B cell (primary cell): ENCODE results near the gene LRRC2. TPM values are rescaled to one million over a fixed set of nuclear protein-coding genes. Genes with fewer than 3 reads are reported as not detected.

ENCODE experiments used
- ATAC-seq: fragments of 200-7000 bp; cut with Tn5 transposase; one replicate; pipeline ENCODE4 v1.10.0; 2021; ENCODE audit warnings: low read depth, mild to moderate bottlenecking, moderate number of reproducible peaks, moderate library complexity
- CTCF ChIA-PET: fragments of 350-600 bp; sonication (Branson Sonifier 250); formaldehyde crosslinking; loops from one replicate; lab custom pipeline; 2021; ENCODE audit warnings: antibody characterized with exemption, inconsistent platforms; lab: Charles Lee
- POLR2A ChIA-PET: fragments of 350-600 bp; sonication (Branson Sonifier 250); formaldehyde crosslinking; loops from one replicate; lab custom pipeline; 2021; ENCODE audit warnings: antibody characterized with exemption; lab: Charles Lee
- DNase-seq: peaks from one replicate; pipeline ENCODE4 v3.0.0; 2013
- H2AFZ ChIP-seq: 2 replicates; pipeline ENCODE4 v1.6.1; 2012; ENCODE audit warnings: mild to moderate bottlenecking, low read depth, low read length; ENCODE audit not compliant: insufficient read depth, poor library complexity, severe bottlenecking
- H3K27ac ChIP-seq, 2 donors: 1 replicate in 1 of 2; 2 replicates in 1 of 2; pipeline ENCODE4 v1.5.1; 2012 to 2013; ENCODE audit warnings: low read length in 2 of 2, mild to moderate bottlenecking in 2 of 2, moderate library complexity in 1 of 2
- H3K27me3 ChIP-seq, 4 experiments: fragments of 200-600 bp in 1 of 4; sonication (generic) in 1 of 4; replicated peaks in 1 of 4; 1 replicate in 2 of 4; 2 replicates in 2 of 4; pipeline versions ENCODE4 v1.6.1 to v1.7.0; 2013 to 2016; ENCODE audit warnings: low read length in 3 of 4, mild to moderate bottlenecking in 2 of 4, mixed read lengths in 1 of 4, moderate library complexity in 1 of 4; ENCODE audit not compliant: insufficient read depth in 4 of 4, control insufficient read depth in 3 of 4; ENCODE audit errors: control extremely low read depth in 1 of 4
- H3K36me3 ChIP-seq, 2 experiments: replicated peaks in 1 of 2; 1 replicate in 1 of 2; 2 replicates in 1 of 2; pipeline versions ENCODE4 v1.6.1 to v1.7.1; 2013; ENCODE audit warnings: low read length in 1 of 2; ENCODE audit not compliant: insufficient read depth in 2 of 2, control insufficient read depth in 1 of 2; ENCODE audit errors: control extremely low read depth in 1 of 2, extremely low read depth in 1 of 2
- H3K4me1 ChIP-seq, 2 donors: fragments of 200-600 bp in 1 of 2; sonication (generic) in 1 of 2; 1 replicate in 1 of 2; 2 replicates in 1 of 2; pipeline versions ENCODE4 v1.5.1 to v1.6.1; 2013 to 2017; ENCODE audit warnings: low read length in 2 of 2; ENCODE audit not compliant: control insufficient read depth in 2 of 2, insufficient read depth in 2 of 2
- H3K4me2 ChIP-seq: replicated peaks from 2 replicates; pipeline ENCODE3; 2012; ENCODE audit warnings: mild to moderate bottlenecking, low read depth, low read length; ENCODE audit not compliant: poor library complexity, severe bottlenecking
- H3K4me3 ChIP-seq, 5 experiments: fragments of 200-600 bp in 1 of 5; sonication (generic) in 1 of 5; 1 replicate in 3 of 5; 2 replicates in 2 of 5; pipeline versions ENCODE4 v1.5.1 to v1.7.0; 2011 to 2016; ENCODE audit warnings: low read length in 4 of 5, mild to moderate bottlenecking in 4 of 5, low read depth in 2 of 5, control low read depth in 1 of 5, moderate library complexity in 1 of 5; ENCODE audit not compliant: insufficient read depth in 1 of 5; ENCODE audit errors: control extremely low read depth in 1 of 5, extremely low read depth in 1 of 5
- H3K79me2 ChIP-seq: fragments of 200-600 bp; sonication (generic); one replicate; pipeline ENCODE4 v1.6.0; 2016; ENCODE audit warnings: low read length; ENCODE audit not compliant: control insufficient read depth, insufficient read depth
- H3K9ac ChIP-seq: fragments of 200-600 bp; sonication (generic); 2 replicates; pipeline ENCODE4 v1.6.1; 2017; ENCODE audit warnings: mild to moderate bottlenecking, low read length, moderate library complexity
- H3K9me3 ChIP-seq, 3 donors: one replicate each; pipeline versions ENCODE4 v1.6.1 to v1.7.1; 2013; ENCODE audit warnings: low read length in 2 of 3; ENCODE audit not compliant: control insufficient read depth in 2 of 3, insufficient read depth in 1 of 3; ENCODE audit errors: control extremely low read depth in 1 of 3
- H4K20me1 ChIP-seq: 2 replicates; pipeline ENCODE4 v1.6.0; 2012; ENCODE audit warnings: mild to moderate bottlenecking, low read length; ENCODE audit not compliant: insufficient read depth, control insufficient read depth, poor library complexity, severe bottlenecking
- H3K27ac Mint-ChIP-seq: one replicate; pipeline ENCODE4 v1.8.0; 2021; ENCODE audit warnings: mixed read lengths
- H3K27me3 Mint-ChIP-seq: one replicate; pipeline ENCODE4 v1.8.0; 2021; ENCODE audit warnings: mixed read lengths
- H3K4me1 Mint-ChIP-seq: one replicate; pipeline ENCODE4 v1.8.0; 2021; ENCODE audit warnings: mixed read lengths
- H3K4me3 Mint-ChIP-seq: one replicate; pipeline ENCODE4 v1.8.0; 2021; ENCODE audit warnings: mixed read lengths
- H3K9me3 Mint-ChIP-seq: one replicate; pipeline ENCODE4 v1.8.0; 2022; ENCODE audit warnings: mixed read lengths; ENCODE audit not compliant: insufficient read depth
- EZH2 ChIP-seq: IDR thresholded peaks from 2 replicates; pipeline ENCODE4 v1.6.1; 2012; ENCODE audit warnings: borderline replicate concordance, low read depth, mild to moderate bottlenecking, moderate library complexity, low read length; ENCODE audit not compliant: insufficient read depth, poor library complexity, severe bottlenecking
- WGBS: methylation state at CpG from one replicate; pipeline ENCODE4 v1.1.5; 2013; ENCODE audit warnings: missing lambda C conversion rate; ENCODE audit not compliant: insufficient coverage; 5-methylcytosine and 5-hydroxymethylcytosine counted together
- intact Hi-C: fragments of 100-400 bp; cut with micrococcal nuclease; formaldehyde crosslinking; loops from one replicate; pipeline ENCODE4 v1.10.0; 2022
- polyA plus RNA-seq: library from polyadenylated mRNA; depleted of rRNA; stranded (reverse); fragments of >200 nt; gene quantifications from 2 replicates; pipeline ENCODE4 v1.2.3, GENCODE V29; 2012
- total RNA-seq, 2 donors: library from RNA; stranded (reverse); fragments of 120-200 nt in 1 of 2; gene quantifications; 1 replicate in 1 of 2; 2 replicates in 1 of 2; pipeline versions ENCODE4 v1.2.3 to v1.2.4, GENCODE V29; 2013 to 2022
- TF ChIP-seq, protein P1 (sequence below): fragments of 200-600 bp; IDR thresholded peaks from one replicate; pipeline ENCODE4 v1.8.0; 2022; ENCODE audit warnings: antibody characterized with exemption, mild to moderate bottlenecking

The LRRC2 gene
- total and polyA plus RNA-seq, 2 donors (not counting 1 experiment from before 2014, with no cell fraction given) = 0.04 TPM; not detected in 1

DNA sequence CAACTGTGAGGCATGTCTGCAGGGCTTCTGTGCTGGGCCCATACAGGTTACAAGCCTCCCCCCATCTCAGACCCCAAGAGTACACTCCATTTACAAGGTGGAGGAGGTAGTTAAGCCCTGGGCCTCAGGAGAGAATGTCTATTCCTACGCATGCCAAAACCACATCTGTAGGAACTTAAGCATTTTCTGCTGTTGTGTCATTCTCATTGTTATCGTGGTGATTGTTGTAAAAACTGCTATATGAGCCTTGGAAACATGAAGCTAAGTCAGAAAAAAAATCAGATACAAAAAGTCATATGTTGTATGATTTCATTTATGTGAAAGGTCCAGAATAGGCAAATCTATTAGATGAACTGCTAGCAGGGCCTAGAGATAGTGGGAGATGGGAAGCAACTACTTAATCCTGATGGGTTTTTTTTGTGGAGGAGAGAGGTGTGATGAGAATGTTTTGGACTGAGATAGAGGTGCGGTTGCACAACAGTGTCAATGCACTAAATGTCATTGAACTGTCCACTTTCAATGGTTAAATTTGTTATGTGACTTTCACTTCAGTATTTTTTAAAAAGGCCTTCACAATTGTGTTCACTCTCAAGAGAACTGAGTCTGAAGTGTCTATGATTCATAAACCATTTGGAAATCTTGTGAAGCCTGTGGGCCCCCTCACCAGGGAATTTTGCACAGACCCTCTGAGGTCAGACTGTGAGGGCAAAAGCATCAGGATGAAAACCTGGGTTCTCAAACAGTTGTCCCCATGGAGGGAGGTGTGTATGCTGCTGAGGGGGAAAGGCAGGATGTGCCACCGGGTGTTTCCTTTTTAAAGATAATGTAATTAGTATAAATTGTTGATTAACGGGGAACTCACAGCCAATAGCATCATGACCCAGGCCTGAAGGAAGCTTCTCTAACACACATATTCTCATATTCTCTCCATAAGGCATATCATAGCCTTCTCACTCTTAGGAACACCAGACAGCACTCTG lies 65.2 kb downstream of the LRRC2 start:
- peak overlapping the region; percentile 4 for H3K4me3 Mint-ChIP-seq
- intact Hi-C loops = no loop called here

More for the DNA sequence above, 65.2 kb downstream of the LRRC2 start:
- peaks cover 54% of the 10 kb centered on the region for H3K4me1 Mint-ChIP-seq
- POLR2A ChIA-PET = no interaction called here
- no peaks in the 10 kb centered on the region for H3K27me3 Mint-ChIP-seq
- peaks cover 23 to 30% of the 10 kb centered on the region in 2 donors for H3K4me1 ChIP-seq
- peaks cover 0 to 16% (median 0%) of the 10 kb centered on the region in 3 donors for H3K9me3 ChIP-seq
- H3K36me3 ChIP-seq = no peaks in the 10 kb centered on the region
- H3K27ac Mint-ChIP-seq = no peak overlapping the region
- no peaks in the 10 kb centered on the region for H4K20me1 ChIP-seq
- DNase-seq (no peak), ATAC-seq (no peak)
- peak overlapping the region; percentile 17 for H3K4me2 ChIP-seq
- no CpG with 5 or more reads among the region's 5 CpGs for WGBS
- no peak for TF ChIP-seq EZH2
- TF ChIP-seq, protein P1, sequence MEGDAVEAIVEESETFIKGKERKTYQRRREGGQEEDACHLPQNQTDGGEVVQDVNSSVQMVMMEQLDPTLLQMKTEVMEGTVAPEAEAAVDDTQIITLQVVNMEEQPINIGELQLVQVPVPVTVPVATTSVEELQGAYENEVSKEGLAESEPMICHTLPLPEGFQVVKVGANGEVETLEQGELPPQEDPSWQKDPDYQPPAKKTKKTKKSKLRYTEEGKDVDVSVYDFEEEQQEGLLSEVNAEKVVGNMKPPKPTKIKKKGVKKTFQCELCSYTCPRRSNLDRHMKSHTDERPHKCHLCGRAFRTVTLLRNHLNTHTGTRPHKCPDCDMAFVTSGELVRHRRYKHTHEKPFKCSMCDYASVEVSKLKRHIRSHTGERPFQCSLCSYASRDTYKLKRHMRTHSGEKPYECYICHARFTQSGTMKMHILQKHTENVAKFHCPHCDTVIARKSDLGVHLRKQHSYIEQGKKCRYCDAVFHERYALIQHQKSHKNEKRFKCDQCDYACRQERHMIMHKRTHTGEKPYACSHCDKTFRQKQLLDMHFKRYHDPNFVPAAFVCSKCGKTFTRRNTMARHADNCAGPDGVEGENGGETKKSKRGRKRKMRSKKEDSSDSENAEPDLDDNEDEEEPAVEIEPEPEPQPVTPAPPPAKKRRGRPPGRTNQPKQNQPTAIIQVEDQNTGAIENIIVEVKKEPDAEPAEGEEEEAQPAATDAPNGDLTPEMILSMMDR = no peak
- H3K9ac ChIP-seq = no peak overlapping the region
- H3K79me2 ChIP-seq = no peaks in the 10 kb centered on the region
- CTCF ChIA-PET = interaction anchor here (2.0 to 8.5 kb wide), 4 partner anchors 12 to 59 kb away, joined by 4 to 92 read pairs (median 20); no protein-coding TSS in a partner anchor
- no peak overlapping the region for H3K27ac ChIP-seq
- peaks cover 6% of the 10 kb centered on the region for H3K9me3 Mint-ChIP-seq
- H3K27me3 ChIP-seq = no peaks in the 10 kb centered on the region
- no peak overlapping the region for H2AFZ ChIP-seq
- no peak overlapping the region for H3K4me3 ChIP-seq
